Measurements from ENCODE around the gene EFCAB6. TPM values are rescaled to one million over a fixed set of nuclear protein-coding genes. Genes with fewer than 3 reads are reported as not detected.
"Not testable (repeated sequence)": the region's sequence is repeated elsewhere in the genome, so short reads cannot be mapped to it uniquely, and the experiment has no call there.

Gene EFCAB6
- total RNA-seq, 1 experiment from 2014 or later: not detected

- ChIA-PET POLR2A (no interaction called here), CTCF (no interaction called here)
- BruUV-seq (replicated peaks): no TSS peak
- H3K9me3 Mint-ChIP-seq (ENCODE audit: unreplicated experiment): no peaks in the 10 kb centered on the region
- H3K27me3 Mint-ChIP-seq (ENCODE audit: insufficient read depth, unreplicated experiment): peaks cover 17% of the 10 kb centered on the region
- H3K9me3 ChIP-seq: no peaks in the 10 kb centered on the region
- no peaks in the 10 kb centered on the region for H3K4me1 ChIP-seq
- no peaks in the 10 kb centered on the region for H3K27me3 ChIP-seq (replicated peaks; ENCODE audit: control insufficient read depth, insufficient read depth, low read length)
- no peak for TF ChIP-seq CTCF (IDR thresholded peaks at IDR 0.05; ENCODE audit: insufficient read depth in 1 of 2, low read depth in 1 of 2, low read length in 1 of 2, severe bottlenecking in 1 of 2, unreplicated experiment in 1 of 2)
- H3K4me3 Mint-ChIP-seq (ENCODE audit: unreplicated experiment): no peak overlapping the region
- no peak overlapping the region for H3K27ac Mint-ChIP-seq (ENCODE audit: unreplicated experiment)
- no peak for DNase-seq
- no peaks in the 10 kb centered on the region for H3K4me1 Mint-ChIP-seq (ENCODE audit: low read depth, unreplicated experiment)
- intact Hi-C loops (cut with micrococcal nuclease; ENCODE audit: unreplicated experiment): no loop called here
- no peaks in the 10 kb centered on the region for H3K36me3 ChIP-seq (ENCODE audit: control insufficient read depth, insufficient read depth, low read length)
- no peak overlapping the region for H3K4me3 ChIP-seq (ENCODE audit: low read depth, low read length)
- H3K36me3 Mint-ChIP-seq (ENCODE audit: insufficient read depth, unreplicated experiment): no peaks in the 10 kb centered on the region
These were observed 153.3 kb downstream of the EFCAB6 start for GRCh38 chr22:43658823-43659222.

GRCh38 chr22:43656581-43656980 is 155.5 kb downstream of the EFCAB6 start:
- H3K4me3 ChIP-seq (ENCODE audit: low read depth, low read length); H3K36me3 ChIP-seq (ENCODE audit: control insufficient read depth, insufficient read depth, low read length); BruUV-seq (replicated peaks); POLR2A ChIA-PET; H3K4me1 ChIP-seq; H3K9me3 ChIP-seq; H3K27me3 ChIP-seq (replicated peaks; ENCODE audit: control insufficient read depth, insufficient read depth, low read length); DNase-seq; H3K27ac Mint-ChIP-seq (ENCODE audit: unreplicated experiment); H3K4me1 Mint-ChIP-seq (ENCODE audit: low read depth, unreplicated experiment); CTCF ChIA-PET; H3K4me3 Mint-ChIP-seq (ENCODE audit: unreplicated experiment); H3K36me3 Mint-ChIP-seq (ENCODE audit: insufficient read depth, unreplicated experiment); intact Hi-C loops (cut with micrococcal nuclease; ENCODE audit: unreplicated experiment): not testable (repeated sequence)
- H3K9me3 Mint-ChIP-seq (ENCODE audit: unreplicated experiment): peaks cover 13% of the 10 kb centered on the region
- H3K27me3 Mint-ChIP-seq (ENCODE audit: insufficient read depth, unreplicated experiment): peaks cover 17% of the 10 kb centered on the region

DNA sequence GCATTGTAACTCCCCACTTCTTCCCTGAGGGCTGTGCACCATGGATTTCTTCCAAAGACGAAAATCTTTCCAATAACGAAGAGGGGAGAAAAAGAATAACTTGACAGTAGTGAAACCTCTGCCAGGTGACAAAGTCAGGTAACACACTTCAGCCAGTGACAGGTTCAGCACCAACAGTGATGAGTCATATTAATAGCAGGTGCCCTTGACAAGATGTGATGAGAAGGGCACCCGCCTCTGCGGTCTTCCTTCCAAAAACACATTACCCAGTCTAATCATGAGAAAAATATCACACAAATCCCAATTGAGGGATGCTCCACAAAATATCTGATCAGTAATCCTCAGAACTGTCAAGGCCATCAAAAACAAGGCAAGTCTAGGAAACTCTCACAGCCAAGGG is 157.8 kb downstream of the EFCAB6 start:
- DNase-seq: no peak
- H3K9me3 Mint-ChIP-seq (ENCODE audit: unreplicated experiment): peaks cover 13% of the 10 kb centered on the region
- H3K27ac Mint-ChIP-seq (ENCODE audit: unreplicated experiment): no peak overlapping the region
- Histone ChIP-seq H3K4me1 (no peaks in the 10 kb centered on the region), H3K4me3 (ENCODE audit: low read depth, low read length) (no peak overlapping the region), H3K9me3 (no peaks in the 10 kb centered on the region; the same call in 1 of the 2 replicates), H3K36me3 (ENCODE audit: control insufficient read depth, insufficient read depth, low read length) (no peaks in the 10 kb centered on the region), H3K27me3 (replicated peaks; ENCODE audit: control insufficient read depth, insufficient read depth, low read length) (no peaks in the 10 kb centered on the region)
- no peaks in the 10 kb centered on the region for H3K4me1 Mint-ChIP-seq (ENCODE audit: low read depth, unreplicated experiment)
- intact Hi-C loops (cut with micrococcal nuclease; ENCODE audit: unreplicated experiment): no loop called here
- H3K4me3 Mint-ChIP-seq (ENCODE audit: unreplicated experiment): no peak overlapping the region
- TF ChIP-seq CTCF (IDR thresholded peaks at IDR 0.05; ENCODE audit: insufficient read depth in 1 of 2, low read depth in 1 of 2, low read length in 1 of 2, severe bottlenecking in 1 of 2, unreplicated experiment in 1 of 2): no peak
- no peaks in the 10 kb centered on the region for H3K36me3 Mint-ChIP-seq (ENCODE audit: insufficient read depth, unreplicated experiment)
- ChIA-PET CTCF (no interaction called here), POLR2A (no interaction called here)
- no TSS peak for BruUV-seq (replicated peaks)
- peaks cover 15% of the 10 kb centered on the region for H3K27me3 Mint-ChIP-seq (ENCODE audit: insufficient read depth, unreplicated experiment)

DNA sequence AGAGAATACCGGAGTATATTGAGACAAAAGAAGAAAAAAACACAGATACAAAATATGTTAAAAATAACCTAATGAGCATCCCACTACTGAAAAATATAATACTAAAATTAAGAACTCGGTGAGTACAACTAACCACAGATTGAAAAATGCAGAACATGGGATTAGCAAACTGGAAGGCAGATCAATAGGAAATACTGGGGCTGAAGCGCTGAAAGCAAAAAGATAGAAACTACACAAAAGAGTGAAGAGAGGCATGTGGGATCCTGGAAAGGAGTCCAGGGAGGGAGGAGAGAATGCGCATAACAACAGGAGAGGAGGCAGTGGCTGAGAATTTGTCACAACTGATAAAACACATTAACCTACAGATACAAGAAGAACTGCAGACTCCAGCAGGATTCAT is 159.3 kb downstream of the EFCAB6 start:
- CTCF ChIA-PET: no interaction called here
- Mint-ChIP-seq H3K27ac (ENCODE audit: unreplicated experiment) (no peak overlapping the region), H3K9me3 (ENCODE audit: unreplicated experiment) (peaks cover 13% of the 10 kb centered on the region), H3K4me1 (ENCODE audit: low read depth, unreplicated experiment) (no peaks in the 10 kb centered on the region), H3K27me3 (ENCODE audit: insufficient read depth, unreplicated experiment) (peaks cover 19% of the 10 kb centered on the region), H3K4me3 (ENCODE audit: unreplicated experiment) (no peak overlapping the region), H3K36me3 (ENCODE audit: insufficient read depth, unreplicated experiment) (no peaks in the 10 kb centered on the region)
- no peak for DNase-seq
- TF ChIP-seq CTCF (IDR thresholded peaks at IDR 0.05; ENCODE audit: insufficient read depth in 1 of 2, low read depth in 1 of 2, low read length in 1 of 2, severe bottlenecking in 1 of 2, unreplicated experiment in 1 of 2): no peak
- H3K36me3 ChIP-seq (ENCODE audit: control insufficient read depth, insufficient read depth, low read length): no peaks in the 10 kb centered on the region
- BruUV-seq (replicated peaks): no TSS peak
- POLR2A ChIA-PET: no interaction called here
- no peaks in the 10 kb centered on the region for H3K4me1 ChIP-seq
- no peaks in the 10 kb centered on the region for H3K27me3 ChIP-seq (replicated peaks; ENCODE audit: control insufficient read depth, insufficient read depth, low read length)
- H3K4me3 ChIP-seq (ENCODE audit: low read depth, low read length): no peak overlapping the region
- no peaks in the 10 kb centered on the region; the same call in 1 of the 2 replicates for H3K9me3 ChIP-seq
- intact Hi-C loops (cut with micrococcal nuclease; ENCODE audit: unreplicated experiment): no loop called here

Measured in Caco-2 (cell line).